H1 (cell line): ENCODE results near the gene TMEM128. TPM values are rescaled to one million over a fixed set of nuclear protein-coding genes. Genes with fewer than 3 reads are reported as not detected.

Experiments
- ASH2L ChIP-seq: fragments of 200-600, 300-600 bp; sonication (generic); IDR thresholded peaks from one replicate; pipeline ENCODE4 v1.7.1; 2017; ENCODE audit warnings: low read length
- BCL11A ChIP-seq, 2 experiments: IDR thresholded peaks; one replicate each; pipeline ENCODE4 v1.6.1; 2011; ENCODE audit warnings: low read depth in 2 of 2, low read length in 2 of 2, mild to moderate bottlenecking in 2 of 2
- CREB1 ChIP-seq: IDR thresholded peaks from 2 replicates; pipeline ENCODE4 v1.6.1; 2012; ENCODE audit warnings: inconsistent platforms
- FOSL1 ChIP-seq: IDR thresholded peaks from 2 replicates; pipeline ENCODE4 v1.6.1; 2011; ENCODE audit warnings: mild to moderate bottlenecking, low read depth, low read length, moderate library complexity; ENCODE audit not compliant: insufficient read depth
- SAP30 ChIP-seq: fragments of 300-600 bp; sonication (generic); IDR thresholded peaks from 2 replicates; pipeline ENCODE4 v1.7.1; 2012; ENCODE audit warnings: low read length, moderate library complexity, mild to moderate bottlenecking, inconsistent platforms; ENCODE audit not compliant: insufficient read depth, insufficient replicate concordance
- polyA plus RNA-seq, 7 experiments: library from polyadenylated mRNA; depleted of rRNA in 3 of 7; stranded (reverse) in 5 of 7; unstranded in 2 of 7; fragments of >200 nt in 5 of 7; fragments of 200-250 nt in 2 of 7; gene quantifications; 1 replicate in 5 of 7; 2 replicates in 1 of 7; 4 replicates in 1 of 7; pipeline versions ENCODE4 v1.2.1 to v1.2.3, GENCODE V29; 2011 to 2013; ENCODE audit warnings: missing spikeins in 2 of 7, mixed read lengths in 2 of 7
- total RNA-seq: library from RNA; stranded (reverse); fragmentation: NEBNext Ultra II Directional; extraction: Animal tissue kit (Norgen Biotek cat#: 25700); gene quantifications from 2 replicates; pipeline ENCODE4 v1.2.1, GENCODE V29; 2021

Gene TMEM128
- total and polyA plus RNA-seq, 2 of the 8 experiments (the other 6 are each of a cell fraction or from before 2014, with no cell fraction given) = 17.7 to 33.6 TPM

- TF ChIP-seq SAP30 (no peak), BCL11A (IDR thresholded peaks at IDR 0.05; ENCODE audit: low read depth in 2 of 2, low read length in 2 of 2) (no peak), CREB1 (no peak), FOSL1 (no peak), ASH2L (no peak)
- TF ChIP-seq, all 59 proteins: peak for 0
These were observed 37.0 kb upstream of the TMEM128 start (continued) for GRCh38 chr4:4284827-4285618.
